Stimulated activated naive CD8-positive, alpha-beta T cell treated with anti-CD3 and anti-CD28 coated beads, Interleukin-15, Interleukin-2, amounts not matched to agents 100 U/mL and 50 U/mL, for 24 hours (primary cell): ENCODE results near the gene HSPA12A.
"Not testable (repeated sequence)": the region's sequence is repeated elsewhere in the genome, so short reads cannot be mapped to it uniquely, and the experiment has no call there.

ENCODE experiments used
- ATAC-seq: fragments of 150-1000 bp; cut with Tn5 transposase; one replicate; pipeline ENCODE4 v1.10.0; 2021
- DNase-seq: peaks from one replicate; pipeline ENCODE4 v3.0.0; 2021

The HSPA12A gene

DNA sequence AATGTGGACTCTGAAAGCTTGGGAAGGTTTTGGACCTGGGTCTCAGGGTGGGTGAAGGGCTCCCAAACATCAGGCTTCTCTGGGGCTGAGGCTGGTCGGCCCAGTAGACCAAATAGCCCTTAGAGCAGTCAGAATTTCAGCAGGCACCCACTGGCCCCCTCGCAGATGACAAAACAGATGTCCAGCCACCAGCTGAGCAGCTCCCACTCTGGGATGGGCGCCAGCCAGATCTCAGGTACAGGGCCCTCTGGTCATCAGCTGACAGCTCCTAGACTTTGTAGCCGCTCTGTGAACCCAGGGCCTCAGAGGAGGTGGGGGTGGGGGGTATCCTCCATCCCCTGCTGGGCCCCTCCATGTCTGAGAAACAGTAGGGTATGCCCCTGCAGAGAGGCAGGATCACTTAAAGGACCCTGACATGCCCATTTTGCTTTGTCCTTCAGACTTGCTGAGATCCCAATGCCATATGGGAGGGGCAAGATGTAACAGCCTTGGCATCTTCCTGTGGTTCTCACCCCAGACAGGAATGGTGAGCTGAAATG is 26.5 kb downstream of the HSPA12A start:
- ATAC-seq (no peak), DNase-seq (no peak)

DNA sequence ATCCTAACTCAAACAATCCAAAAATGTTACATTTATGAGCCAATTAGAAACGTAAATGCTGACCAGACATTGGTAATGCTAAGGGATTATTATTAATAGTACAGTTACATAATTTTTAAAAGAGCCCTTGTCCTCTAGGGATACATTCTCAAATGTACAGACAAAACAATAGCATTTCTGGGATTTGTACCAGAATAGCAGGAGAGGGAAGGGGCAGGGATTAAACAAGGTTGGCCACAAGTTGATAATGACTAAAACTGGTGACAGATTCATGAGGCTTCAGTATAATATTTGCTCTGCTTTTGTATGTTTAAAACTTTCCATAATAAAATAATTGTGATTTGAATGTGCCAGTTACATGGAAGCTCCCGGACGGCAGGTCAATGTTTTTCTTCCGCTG is 27.0 kb downstream of the HSPA12A start:
- no peak for DNase-seq
- ATAC-seq = no peak

- no peak for ATAC-seq
Observed at GRCh38 chr10:116713846-116714245, 28.5 kb downstream of the HSPA12A start.

DNA sequence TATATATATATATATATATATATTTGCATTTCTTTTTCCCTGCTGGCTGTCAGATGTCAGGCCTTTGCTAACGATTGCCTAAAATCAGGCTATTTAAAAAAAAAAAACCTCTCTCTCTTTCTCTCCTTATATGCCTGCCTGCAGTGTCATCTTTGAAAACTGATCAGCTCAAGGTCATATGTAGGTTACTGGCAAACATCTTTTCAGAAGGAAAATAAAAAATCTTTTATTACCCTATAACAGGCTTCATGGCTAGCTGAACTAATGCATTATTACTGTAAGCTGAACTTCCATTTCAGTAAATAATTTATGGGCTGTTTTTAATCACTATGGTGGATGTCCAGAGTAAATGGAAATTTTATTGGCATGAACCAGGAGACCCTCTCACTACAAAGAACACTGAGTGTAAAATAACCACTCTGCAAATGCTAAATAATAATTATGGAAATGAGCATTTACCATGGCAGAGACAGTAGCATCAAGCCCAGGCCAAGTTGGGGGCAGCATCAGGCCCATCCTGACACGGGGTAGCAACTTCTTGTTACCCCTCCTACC is 29.3 kb downstream of the HSPA12A start:
- DNase-seq (no peak), ATAC-seq (no peak)

More at GRCh38 chr10:116713846-116714245, 28.5 kb downstream of the HSPA12A start:
- DNase-seq = no peak

DNA sequence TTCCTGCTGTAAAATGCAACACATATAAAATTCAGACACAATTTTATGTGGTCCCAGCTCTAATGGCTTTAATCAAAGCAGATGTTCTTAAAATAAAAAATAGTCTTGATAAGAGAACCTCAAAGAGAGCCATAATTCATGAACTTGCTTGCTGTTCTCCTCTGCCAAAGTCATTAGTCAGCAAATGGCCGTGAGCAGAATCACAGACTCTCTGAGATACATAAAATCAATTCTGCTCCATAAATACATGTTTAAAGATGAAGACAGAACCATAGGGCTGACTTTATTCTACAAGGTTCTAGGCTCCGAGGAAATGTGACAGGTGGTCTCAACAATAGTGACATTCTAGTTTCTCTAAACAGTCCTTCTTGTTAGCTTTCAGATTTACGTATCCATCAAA is 29.8 kb downstream of the HSPA12A start:
- DNase-seq (no peak), ATAC-seq (no peak)

- ATAC-seq, DNase-seq: not testable (repeated sequence)
Observed at GRCh38 chr10:116711803-116712202, 30.6 kb downstream of the HSPA12A start.

- no peak for DNase-seq
- ATAC-seq = no peak
Observed at GRCh38 chr10:116710076-116710475, 32.3 kb downstream of the HSPA12A start.

- DNase-seq = no peak
- no peak for ATAC-seq
Observed at GRCh38 chr10:116708877-116709276, 33.5 kb downstream of the HSPA12A start.

DNA sequence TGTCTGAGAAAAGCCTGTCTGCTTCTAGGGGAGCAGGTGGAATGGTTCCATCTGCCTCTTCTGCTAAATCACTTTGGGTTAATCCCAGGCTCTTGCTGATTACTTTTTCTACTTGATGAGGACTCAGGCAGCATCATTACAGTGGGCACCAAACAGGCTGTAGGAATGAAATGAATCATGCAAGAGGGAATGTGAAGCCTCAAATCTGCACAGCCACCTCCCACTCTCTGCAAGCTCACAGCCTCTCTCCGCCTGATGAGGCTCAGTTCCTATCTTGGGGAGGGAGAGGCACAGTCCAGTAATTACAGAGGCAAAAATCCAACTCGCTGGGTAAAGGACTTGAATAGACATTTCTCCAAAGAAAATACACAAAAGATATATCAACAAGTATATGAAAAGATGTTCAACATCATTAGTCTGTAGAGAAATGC is 34.0 kb downstream of the HSPA12A start:
- ATAC-seq (no peak), DNase-seq (no peak)

- ATAC-seq = no peak
- DNase-seq = no peak
Observed at GRCh38 chr10:116707981-116708380, 34.4 kb downstream of the HSPA12A start.

GRCh38 chr10:116706281-116706680 is 36.1 kb downstream of the HSPA12A start:
- ATAC-seq (no peak), DNase-seq (no peak)

- ATAC-seq = no peak
Observed at GRCh38 chr10:116705498-116705897, 36.9 kb downstream of the HSPA12A start.

GRCh38 chr10:116704926-116705325 is 37.4 kb downstream of the HSPA12A start:
- no peak for ATAC-seq

More at GRCh38 chr10:116705498-116705897, 36.9 kb downstream of the HSPA12A start:
- no peak for DNase-seq

DNA sequence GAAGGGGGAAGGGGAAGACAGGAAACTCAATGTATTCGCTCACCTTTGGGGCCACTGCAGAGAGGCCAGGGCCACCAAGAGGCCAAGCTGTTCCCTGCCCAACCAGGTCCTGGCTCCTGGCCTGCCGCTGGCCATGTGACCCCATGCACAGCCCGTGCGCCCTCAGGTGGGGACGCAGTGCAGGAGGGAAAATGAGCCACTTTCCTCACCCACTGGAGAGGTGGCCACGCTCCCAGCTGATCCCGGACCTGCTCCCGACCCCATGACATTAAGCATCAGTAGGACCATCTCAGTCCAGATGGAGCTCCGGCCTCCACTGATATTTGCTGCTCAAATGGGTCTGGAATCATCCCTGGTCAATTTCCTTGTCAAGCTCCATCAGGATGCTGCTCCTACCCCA is 40.2 kb downstream of the HSPA12A start:
- no peak for ATAC-seq
- DNase-seq = no peak

More at GRCh38 chr10:116704926-116705325, 37.4 kb downstream of the HSPA12A start:
- DNase-seq = no peak

GRCh38 chr10:116699471-116700150 is 42.8 kb downstream of the HSPA12A start:
- no peak for DNase-seq
- ATAC-seq = no peak

GRCh38 chr10:116699049-116699448 is 43.3 kb downstream of the HSPA12A start:
- no peak for DNase-seq
- no peak for ATAC-seq

DNA sequence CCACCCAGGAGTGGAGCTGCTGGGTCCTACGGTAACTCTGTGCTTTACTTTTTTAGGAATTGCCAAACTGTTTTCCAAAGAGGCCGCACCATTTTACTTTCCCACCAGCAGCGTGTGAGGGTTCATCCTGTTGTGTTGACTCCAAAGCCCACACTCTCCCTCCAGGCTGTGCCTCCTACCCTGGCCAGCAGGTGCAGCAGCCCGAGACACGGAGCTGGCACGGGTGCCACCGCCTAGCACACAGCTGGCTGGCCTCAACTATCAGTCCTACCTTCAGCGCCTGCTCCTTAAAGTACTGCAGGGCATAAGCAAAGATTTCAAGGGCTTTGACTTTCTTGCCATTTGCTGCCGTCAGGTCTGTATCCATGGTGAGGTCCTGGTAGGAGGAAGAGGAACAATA is 44.0 kb downstream of the HSPA12A start:
- ATAC-seq = peak; percentile 29
- no peak for DNase-seq

- ATAC-seq (no peak), DNase-seq (no peak)
Observed at GRCh38 chr10:116697816-116698215, 44.5 kb downstream of the HSPA12A start.

DNA sequence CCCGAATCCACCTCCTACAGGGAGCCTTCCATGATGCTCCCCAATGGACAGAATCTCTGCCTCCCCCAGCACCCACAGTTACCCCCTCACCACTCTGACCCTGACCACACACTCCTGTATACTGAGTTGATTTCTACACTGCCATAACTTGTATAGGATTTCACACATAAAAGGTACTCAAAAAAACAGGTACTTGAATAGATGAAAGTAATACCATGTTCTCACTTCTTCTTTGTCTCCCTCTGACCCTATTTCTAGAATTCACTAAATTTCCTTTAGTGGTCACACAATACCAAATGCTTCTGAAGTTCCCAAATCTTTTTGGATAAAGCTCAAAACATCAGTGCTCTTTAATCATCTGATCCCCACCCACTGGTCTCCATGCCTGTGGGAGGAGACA is 45.4 kb downstream of the HSPA12A start:
- ATAC-seq = no peak
- no peak for DNase-seq

DNA sequence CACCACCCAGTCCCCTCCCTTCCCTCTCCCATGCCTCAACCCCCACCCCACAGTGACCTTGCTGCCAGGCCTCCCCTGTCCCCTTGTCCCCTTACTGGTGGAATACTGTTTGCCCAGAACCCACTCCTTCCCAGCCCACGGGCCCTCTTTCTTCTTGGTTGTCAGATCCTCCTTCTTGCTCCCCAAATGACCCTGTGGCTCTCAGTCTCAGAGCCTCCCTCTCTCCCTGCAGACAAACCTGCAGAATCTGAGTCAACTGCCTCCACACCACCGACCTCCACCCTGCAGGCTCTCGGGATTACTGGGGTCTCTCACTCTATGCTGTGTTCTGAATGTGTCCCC is 47.5 kb downstream of the HSPA12A start:
- ATAC-seq (no peak), DNase-seq (no peak)

DNA sequence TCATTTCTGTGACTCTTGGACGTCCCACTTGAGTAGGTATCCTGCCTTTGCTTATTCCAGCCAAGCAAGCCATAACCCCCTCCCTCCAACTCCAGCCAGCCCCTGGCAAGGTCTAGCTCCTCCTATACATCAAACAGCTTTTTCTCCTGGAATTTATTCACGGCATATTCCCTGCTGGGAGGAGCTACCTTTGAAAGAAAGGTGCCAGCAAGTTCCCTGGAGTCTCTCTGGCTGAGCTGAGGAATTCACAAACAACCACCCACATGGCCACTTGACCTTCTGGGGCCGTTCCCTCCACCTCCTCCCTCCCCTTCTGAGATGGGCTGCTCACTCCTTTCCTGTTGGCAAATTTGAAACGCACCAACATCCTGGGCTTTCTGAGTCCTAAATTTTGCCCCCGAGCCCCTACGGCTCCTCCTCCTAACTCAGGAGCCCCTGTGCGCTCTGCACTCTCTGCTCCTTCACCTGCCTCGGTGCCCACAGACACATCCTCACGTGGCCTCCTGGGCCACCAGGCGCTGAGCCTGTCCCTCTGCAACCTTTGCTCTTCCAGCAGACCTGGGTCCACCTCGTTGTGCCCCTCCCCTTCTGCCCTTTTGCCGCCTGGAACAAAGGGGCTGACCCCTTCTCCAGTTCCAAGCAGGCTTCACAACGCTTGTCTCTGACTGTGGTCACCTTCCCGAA is 48.0 kb downstream of the HSPA12A start:
- ATAC-seq = no peak

GRCh38 chr10:116692225-116692624 is 50.1 kb downstream of the HSPA12A start:
- no peak for ATAC-seq
- DNase-seq = no peak

More for the DNA sequence above, 48.0 kb downstream of the HSPA12A start:
- no peak for DNase-seq

GRCh38 chr10:116691635-116692034 is 50.7 kb downstream of the HSPA12A start:
- no peak for ATAC-seq
- DNase-seq = no peak
